GM12874 (cell line): ENCODE data around the gene RAPGEF6.

Experiments
- TF ChIP-seq, protein P1 (sequence below): IDR thresholded peaks from 2 replicates; pipeline ENCODE4 v1.5.1; 2011; ENCODE audit warnings: low read depth, mild to moderate bottlenecking, control low read depth, low read length, moderate library complexity; ENCODE audit not compliant: insufficient read depth

The RAPGEF6 gene

DNA sequence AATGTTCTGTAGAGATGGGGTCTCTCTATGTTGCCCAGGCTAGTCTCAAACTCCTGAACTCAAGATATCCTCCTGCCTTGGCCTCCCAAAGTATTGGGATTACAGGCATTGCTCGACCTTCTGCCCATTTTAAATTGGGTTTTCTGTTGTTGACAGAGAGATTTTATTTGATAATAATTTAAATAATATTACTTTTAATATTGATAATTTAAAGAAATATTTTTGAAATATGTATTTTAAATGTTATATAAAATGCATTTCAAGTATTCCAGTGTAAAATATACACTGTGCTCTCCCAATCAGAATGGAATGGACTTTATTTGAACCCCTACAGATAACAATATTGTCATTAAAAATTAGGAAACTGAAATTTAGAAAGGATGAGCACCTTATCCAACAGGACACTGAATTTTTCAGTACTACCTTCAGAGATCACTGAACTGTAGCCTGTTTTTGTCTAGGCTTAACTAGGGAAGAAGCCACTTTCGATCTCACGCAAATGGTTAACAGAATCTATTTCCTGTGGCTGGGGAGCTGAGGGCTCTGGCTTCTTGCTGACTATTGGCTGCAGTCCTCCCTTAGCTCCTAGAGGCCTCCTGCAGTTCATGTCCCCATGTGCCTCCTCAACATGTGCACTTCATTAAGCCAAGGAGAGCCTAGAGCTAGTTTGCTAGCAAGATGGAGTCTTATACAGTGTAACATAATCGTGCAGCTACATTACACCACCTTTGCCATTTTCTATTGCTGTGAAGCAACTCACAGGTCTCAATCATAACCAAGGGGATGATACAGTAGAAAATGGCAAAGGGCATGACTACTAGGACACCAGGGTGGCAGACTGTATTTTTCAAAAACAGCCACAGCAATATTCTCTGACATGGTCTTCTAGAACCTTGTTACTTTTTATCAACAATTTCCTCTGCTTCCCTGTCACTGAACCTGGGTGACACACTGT lies 221.1 kb downstream of the RAPGEF6 start:
- TF ChIP-seq, protein P1, sequence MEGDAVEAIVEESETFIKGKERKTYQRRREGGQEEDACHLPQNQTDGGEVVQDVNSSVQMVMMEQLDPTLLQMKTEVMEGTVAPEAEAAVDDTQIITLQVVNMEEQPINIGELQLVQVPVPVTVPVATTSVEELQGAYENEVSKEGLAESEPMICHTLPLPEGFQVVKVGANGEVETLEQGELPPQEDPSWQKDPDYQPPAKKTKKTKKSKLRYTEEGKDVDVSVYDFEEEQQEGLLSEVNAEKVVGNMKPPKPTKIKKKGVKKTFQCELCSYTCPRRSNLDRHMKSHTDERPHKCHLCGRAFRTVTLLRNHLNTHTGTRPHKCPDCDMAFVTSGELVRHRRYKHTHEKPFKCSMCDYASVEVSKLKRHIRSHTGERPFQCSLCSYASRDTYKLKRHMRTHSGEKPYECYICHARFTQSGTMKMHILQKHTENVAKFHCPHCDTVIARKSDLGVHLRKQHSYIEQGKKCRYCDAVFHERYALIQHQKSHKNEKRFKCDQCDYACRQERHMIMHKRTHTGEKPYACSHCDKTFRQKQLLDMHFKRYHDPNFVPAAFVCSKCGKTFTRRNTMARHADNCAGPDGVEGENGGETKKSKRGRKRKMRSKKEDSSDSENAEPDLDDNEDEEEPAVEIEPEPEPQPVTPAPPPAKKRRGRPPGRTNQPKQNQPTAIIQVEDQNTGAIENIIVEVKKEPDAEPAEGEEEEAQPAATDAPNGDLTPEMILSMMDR: no peak

DNA sequence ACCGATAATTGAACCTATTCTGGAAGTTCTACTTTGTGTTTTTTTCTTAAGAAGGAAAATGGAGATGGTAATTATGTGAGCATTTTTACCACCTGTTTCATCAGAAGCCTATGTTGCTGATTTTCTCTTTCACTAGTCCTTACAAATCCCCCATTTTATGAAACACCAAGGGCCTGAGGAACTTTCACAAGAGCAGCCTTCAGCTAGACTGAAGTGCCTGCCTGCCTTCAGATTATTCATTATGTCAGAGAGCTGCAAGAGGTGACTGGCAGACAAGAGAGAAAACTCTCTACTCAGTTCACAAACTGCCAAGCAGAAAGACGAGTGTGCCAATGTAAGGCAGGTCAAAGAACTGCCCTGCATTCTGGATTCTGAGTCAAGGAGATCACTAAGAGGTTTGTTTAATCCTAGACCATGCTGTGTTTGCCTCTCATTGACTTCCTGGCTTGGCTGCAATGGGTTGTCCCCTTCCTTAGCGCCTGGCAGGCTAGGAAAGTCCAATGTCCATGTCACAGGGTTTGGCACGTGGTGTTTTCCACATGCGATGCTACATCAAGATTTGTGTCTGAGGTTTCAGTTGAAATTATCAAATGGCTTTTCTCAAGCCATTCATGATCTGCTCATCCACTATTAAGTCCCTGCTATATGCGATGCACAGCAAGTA lies 227.9 kb downstream of the RAPGEF6 start:
- TF ChIP-seq, protein P1: no peak

DNA sequence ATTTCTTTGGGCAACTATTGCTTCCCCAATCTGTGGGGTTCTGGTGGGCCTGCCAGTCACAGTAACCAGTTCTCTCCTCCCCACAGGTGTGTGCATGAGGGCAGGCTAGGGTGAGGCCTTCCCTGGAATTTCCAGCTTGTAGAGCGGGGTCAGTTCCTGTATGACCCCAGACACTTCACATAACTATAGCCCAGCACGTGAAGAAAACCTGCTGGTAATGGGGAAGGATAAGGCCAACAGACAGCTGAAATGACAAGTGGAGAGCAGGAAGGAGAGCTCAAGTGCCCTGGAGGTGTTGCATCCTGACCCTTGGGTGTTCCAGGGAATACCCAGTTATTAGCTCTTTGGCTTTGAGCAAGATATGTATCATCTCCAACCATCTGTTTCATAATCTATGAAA lies 229.0 kb downstream of the RAPGEF6 start:
- TF ChIP-seq, protein P1: no peak

DNA sequence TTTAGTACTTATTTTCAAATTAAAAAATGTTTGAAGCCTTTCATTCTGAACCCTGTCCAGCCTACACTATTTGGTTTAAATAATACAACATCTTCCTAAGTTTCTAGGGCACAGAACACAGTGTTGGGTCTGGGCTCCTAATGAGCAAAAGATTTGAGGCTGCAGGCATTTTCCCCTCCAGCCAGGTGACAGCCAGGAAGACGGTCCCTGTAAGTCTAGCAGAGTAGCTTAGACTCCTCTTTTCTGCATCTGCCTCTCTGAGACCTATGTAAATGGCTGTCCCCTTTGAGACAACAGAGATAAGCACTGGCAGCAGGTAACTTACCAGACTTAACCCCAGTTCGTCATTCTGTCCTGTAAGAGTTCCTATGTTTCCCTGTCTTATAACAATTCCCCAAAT lies 229.4 kb downstream of the RAPGEF6 start:
- TF ChIP-seq, protein P1: no peak

DNA sequence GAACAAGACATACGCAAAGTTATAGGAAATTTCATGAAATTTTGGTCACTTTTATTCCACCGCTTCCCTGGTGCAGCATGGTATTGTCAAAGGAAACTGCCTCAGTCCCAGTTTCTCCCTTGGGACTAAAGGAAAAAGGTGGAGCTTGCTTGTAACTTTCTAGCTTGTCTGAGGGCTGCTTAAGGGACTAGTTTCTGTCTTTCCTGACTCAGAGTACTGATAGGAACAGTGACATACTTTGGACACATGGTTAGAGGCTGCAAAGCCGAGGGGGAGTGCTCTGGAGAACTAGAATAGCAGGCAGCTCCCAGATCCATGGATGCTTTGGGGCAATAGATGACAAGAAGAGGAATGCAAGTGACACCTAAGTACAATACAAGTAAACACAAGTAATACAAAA lies 234.4 kb downstream of the RAPGEF6 start:
- TF ChIP-seq, protein P1: no peak

DNA sequence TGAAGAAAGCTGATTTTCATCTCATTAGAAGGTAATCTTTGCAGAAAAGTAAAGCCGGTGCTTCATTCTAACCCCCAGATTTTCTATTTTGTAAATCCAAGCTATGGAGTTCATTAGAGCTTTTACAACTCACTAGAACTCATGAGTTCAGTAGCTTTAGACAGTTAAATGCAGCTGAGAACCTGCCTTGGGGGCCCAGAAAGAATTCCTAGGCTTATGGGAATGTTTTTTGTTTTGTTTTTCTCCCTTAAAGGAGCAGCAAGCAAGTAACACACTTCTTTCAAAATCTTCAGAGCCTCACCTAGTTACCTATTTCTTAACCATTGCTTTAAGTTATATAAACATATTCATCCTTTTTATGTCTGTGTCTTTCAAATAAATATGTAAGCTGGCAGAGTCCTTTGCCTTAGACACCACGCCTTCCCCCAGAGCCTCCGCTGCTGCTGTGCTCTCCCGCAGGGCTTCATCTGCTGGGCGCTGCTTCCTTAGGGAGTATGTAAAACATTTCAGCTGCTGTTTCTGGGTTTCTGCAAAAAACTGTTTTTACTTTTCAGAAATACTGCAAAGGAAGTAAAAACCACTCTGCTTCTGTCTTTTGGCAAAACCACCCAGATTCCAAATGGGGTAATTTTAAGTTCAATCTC lies 238.3 kb downstream of the RAPGEF6 start:
- TF ChIP-seq, protein P1: no peak

DNA sequence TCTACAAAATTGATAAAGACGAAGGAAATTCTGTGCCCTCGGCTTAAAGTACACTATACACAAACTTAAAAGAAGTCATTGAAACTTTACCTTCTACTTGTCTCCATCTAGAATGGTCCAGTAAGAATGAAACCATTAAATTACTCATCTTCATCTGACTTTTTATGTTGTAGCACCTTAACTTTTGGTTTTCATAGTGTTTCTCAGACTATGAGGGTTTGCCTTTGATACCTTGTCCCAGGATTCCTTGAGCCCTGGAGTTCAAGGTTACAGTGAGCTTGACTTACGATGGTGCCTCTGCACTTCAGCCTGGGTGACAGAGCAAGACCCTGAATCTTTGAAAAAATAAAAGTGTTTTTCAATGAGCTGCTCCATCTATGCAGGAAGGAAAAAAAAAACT lies 239.0 kb downstream of the RAPGEF6 start:
- TF ChIP-seq, protein P1: no peak
